ENCODE data around the gene COLGALT1.

COLGALT1 gene

DNA sequence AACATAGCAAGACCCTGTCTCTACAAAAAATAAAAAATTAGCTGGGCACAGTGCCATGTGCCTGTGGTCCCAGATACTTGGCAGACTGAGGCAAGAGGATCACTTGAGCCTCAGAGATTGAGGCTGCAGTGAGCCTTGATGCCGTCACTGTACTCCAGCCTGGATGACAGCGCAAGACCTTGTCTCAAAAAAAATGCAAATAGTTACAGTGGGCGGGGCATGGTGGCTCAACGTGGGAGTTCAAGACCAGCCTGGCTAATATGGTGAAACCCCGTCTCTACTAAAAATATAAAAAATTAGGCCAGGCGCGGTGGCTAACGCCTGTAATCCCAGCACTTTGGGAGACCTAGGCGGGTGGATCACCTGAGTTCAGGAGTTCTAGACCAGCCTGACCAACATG is 35.5 kb upstream of the COLGALT1 start:
- H3K9me3 ChIP-seq, result peaks cover 27% of the 10 kb centered on the region
- peaks cover 62% of the 10 kb centered on the region for H3K36me3 ChIP-seq
- H3K27ac ChIP-seq, result peak overlapping the region; percentile 99
- H3K4me2 ChIP-seq, result peak overlapping the region; percentile 7; the same call in 1 of the 2 replicates
- no peaks in the 10 kb centered on the region for H3K27me3 ChIP-seq
- no peaks in the 10 kb centered on the region for H4K20me1 ChIP-seq
- no peak overlapping the region for H3K4me3 ChIP-seq
- H3K9ac ChIP-seq, result no peak overlapping the region
- no peak for TF ChIP-seq Cebpa-rat (IDR thresholded peaks at IDR 0.05)
- peaks cover 67% of the 10 kb centered on the region for H3K4me1 ChIP-seq

DNA sequence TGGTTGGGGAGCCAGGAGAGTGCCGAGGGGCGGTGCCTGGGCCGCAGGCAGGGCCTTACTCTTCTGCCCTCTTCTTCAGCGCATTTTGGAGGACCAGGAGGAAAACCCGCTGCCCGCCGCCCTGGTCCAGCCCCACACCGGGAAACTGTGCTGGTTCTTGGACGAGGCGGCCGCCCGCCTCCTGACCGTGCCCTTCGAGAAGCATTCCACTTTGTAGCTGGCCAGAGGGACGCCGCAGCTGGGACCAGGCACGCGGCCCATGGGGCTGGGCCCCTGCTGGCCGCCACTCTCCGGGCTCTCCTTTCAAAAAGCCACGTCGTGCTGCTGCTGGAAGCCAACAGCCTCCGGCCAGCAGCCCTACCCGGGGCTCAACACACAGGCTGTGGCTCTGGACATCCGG is 34.6 kb upstream of the COLGALT1 start:
- Histone ChIP-seq H3K27me3 (no peaks in the 10 kb centered on the region), H3K9me3 (peaks cover 27% of the 10 kb centered on the region), H4K20me1 (no peaks in the 10 kb centered on the region), H3K4me2 (peak overlapping the region; percentile 20), H3K27ac (peak overlapping the region; percentile 99), H3K4me3 (no peak overlapping the region), H3K4me1 (peaks cover 67% of the 10 kb centered on the region), H3K36me3 (peaks cover 54% of the 10 kb centered on the region), H3K9ac (peak overlapping the region; percentile 32; the same call in 1 of the 2 replicates)
- TF ChIP-seq Cebpa-rat (IDR thresholded peaks at IDR 0.05), result no peak

DNA sequence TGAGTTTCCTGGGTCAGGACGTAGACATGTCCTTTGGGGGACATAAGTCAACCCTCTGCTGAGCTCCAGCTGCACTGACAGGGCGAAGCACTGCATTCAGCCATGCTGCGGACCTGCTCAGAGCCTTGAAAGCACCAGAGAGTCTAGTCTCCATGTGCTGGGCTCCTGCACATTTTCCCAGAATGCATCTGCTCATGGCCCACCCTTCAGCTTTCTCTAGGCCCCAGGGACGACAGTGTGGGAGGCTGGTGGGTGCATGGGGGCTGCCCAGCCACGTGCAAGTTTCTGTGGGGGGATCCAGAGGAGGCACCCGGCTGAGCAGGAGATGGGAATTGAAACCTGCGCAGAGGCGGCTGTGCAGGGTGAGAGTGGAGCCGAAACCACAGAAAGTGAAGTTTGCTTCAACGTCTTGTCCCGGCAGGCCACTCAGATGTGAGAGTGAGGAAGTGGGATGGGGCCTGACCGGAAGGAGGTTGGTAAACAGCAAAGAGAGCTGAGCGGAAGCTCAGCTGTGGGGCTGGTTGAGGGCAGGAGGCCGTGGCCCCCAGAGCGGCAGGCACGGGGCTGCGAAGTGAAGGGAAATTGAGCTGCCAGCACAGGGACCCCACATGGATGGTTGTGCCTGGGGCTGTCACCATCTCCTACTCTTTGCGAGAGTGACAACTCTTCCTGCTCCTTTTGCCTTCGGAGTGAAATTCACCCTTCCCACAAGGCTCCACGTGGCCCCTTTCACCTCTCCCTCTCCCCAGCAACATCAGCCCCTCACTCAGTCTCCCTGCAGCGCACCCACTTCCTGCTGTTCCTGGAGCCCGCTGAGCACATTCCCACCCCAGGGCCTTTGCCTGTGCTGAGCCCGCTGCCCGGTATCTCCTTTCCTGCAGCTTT is 32.2 kb upstream of the COLGALT1 start:
- Histone ChIP-seq H3K4me1 (peaks cover 85% of the 10 kb centered on the region), H3K27me3 (no peaks in the 10 kb centered on the region), H3K36me3 (peaks cover 32% of the 10 kb centered on the region), H3K4me3 (peak overlapping the region; percentile 52), H3K9me3 (peaks cover 6% of the 10 kb centered on the region), H3K4me2 (peak overlapping the region; percentile 98), H3K9ac (peak overlapping the region; percentile 82), H4K20me1 (no peaks in the 10 kb centered on the region), H3K27ac (peak overlapping the region; percentile 99)
- peak; percentile 72; the same call in 1 of the 2 replicates for TF ChIP-seq Cebpa-rat (IDR thresholded peaks at IDR 0.05)

DNA sequence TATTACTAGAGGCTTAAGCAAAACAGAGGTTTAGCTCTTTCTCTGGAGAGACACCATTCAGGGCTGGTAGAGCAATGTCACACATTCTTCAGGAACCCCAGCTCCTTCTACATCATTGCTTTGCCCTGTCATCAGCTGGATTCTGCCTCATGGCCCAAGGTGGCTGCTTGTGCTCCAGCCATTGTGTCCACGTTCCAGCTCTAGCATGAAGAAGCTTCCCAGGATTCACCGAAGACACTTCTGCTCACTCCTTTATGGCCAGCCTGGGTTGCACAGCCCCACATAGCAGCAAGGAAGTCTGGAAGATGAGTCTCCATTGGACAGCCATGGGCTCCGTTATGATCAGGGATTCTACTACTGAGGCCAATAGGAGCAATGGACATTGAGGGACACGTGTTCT is 30.8 kb upstream of the COLGALT1 start:
- H3K9me3 ChIP-seq, result peaks cover 12% of the 10 kb centered on the region
- H3K4me2 ChIP-seq, result peak overlapping the region; percentile 98
- no peak overlapping the region for H3K4me3 ChIP-seq
- no peak for TF ChIP-seq Cebpa-rat (IDR thresholded peaks at IDR 0.05)
- H3K27me3 ChIP-seq, result no peaks in the 10 kb centered on the region
- H4K20me1 ChIP-seq, result no peaks in the 10 kb centered on the region
- 0 out of 2 replicates have a peak overlapping the region, but pooled peaks have one; percentile 81 for H3K9ac ChIP-seq
- peaks cover 96% of the 10 kb centered on the region for H3K4me1 ChIP-seq
- peaks cover 30% of the 10 kb centered on the region for H3K36me3 ChIP-seq
- peak overlapping the region; percentile 99 for H3K27ac ChIP-seq

DNA sequence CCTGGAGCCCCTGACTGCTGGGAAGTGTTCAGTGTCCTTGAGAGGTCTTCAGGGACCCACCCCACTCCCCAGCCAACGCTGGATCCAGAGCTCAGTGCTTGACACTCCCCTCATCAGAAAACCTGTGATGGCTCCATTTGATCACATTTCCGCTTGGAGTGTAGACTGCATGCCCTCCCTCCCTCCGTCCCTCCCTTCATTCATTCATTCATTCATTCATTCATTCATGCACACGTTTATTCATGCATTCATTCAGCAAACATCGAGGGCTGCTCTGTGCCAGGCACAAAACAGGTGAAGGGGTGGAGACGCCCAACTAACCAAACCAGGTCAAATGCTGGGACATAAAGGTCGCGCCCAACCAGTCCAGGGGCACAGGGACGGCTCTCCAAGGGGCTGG is 30.3 kb upstream of the COLGALT1 start:
- no peak overlapping the region for H3K4me3 ChIP-seq
- H3K27ac ChIP-seq, result peak overlapping the region; percentile 99
- peaks cover 12% of the 10 kb centered on the region for H3K9me3 ChIP-seq
- TF ChIP-seq Cebpa-rat (IDR thresholded peaks at IDR 0.05), result no peak
- no peaks in the 10 kb centered on the region for H4K20me1 ChIP-seq
- H3K27me3 ChIP-seq, result no peaks in the 10 kb centered on the region
- peaks cover 25% of the 10 kb centered on the region for H3K36me3 ChIP-seq
- peak overlapping the region; percentile 98 for H3K4me2 ChIP-seq
- peak overlapping the region; percentile 81 for H3K9ac ChIP-seq
- H3K4me1 ChIP-seq, result peaks cover 96% of the 10 kb centered on the region

DNA sequence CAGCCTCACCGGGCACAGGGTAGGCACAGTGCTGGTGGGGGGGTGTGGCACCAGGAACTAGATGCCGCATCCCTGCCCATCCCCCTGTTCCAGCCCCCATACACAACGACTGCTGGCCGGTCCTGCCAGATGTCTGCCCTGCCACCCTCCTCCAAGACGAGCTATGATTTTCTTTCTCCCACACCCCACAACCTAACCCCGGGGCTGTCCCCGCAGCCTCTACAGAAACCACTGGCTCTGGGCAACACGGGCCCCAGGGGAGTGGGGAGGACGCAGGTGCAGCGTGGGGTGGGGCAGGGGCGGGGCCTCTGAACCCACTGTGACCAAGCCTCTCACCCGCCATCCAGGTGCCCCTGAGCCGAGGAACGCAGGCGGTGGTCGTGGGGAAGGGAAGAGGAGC is 28.5 kb upstream of the COLGALT1 start:
- Histone ChIP-seq H3K9me3 (peaks cover 12% of the 10 kb centered on the region), H3K27ac (peak overlapping the region; percentile 99), H3K27me3 (no peaks in the 10 kb centered on the region), H3K4me2 (peak overlapping the region; percentile 98), H3K4me1 (peaks cover 89% of the 10 kb centered on the region), H3K4me3 (peak overlapping the region; percentile 67), H3K9ac (peak overlapping the region; percentile 81), H4K20me1 (peaks cover 13% of the 10 kb centered on the region; the same call in 1 of the 2 replicates), H3K36me3 (peaks cover 24% of the 10 kb centered on the region)
- no peak for TF ChIP-seq Cebpa-rat (IDR thresholded peaks at IDR 0.05)

DNA sequence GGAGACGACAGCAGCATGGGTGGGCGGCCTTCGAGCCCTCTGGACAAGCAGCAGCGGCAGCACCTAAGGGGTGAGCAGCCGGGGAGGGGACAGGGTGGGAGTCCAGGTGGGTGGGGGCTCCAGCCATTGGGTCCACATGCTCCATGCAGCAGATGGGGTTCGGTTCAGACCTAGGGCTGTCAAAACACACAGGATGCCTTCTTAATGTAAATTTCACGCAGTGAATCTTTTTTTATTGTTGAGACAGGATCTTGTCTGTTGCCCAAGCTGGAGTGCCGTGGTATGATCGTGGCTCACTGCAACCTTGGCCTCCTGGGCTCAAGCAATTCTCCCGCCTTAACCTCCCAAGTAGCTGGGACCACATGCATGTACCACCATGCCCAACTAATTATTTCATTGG is 28.1 kb upstream of the COLGALT1 start:
- Histone ChIP-seq H3K4me1 (peaks cover 85% of the 10 kb centered on the region), H3K36me3 (peaks cover 28% of the 10 kb centered on the region), H3K27ac (peak overlapping the region; percentile 99), H3K9ac (peak overlapping the region; percentile 81), H3K27me3 (no peaks in the 10 kb centered on the region), H3K9me3 (peaks cover 12% of the 10 kb centered on the region), H4K20me1 (peaks cover 17% of the 10 kb centered on the region; the same call in 1 of the 2 replicates), H3K4me2 (peak overlapping the region; percentile 98), H3K4me3 (peak overlapping the region; percentile 67)
- no peak for TF ChIP-seq Cebpa-rat (IDR thresholded peaks at IDR 0.05)

DNA sequence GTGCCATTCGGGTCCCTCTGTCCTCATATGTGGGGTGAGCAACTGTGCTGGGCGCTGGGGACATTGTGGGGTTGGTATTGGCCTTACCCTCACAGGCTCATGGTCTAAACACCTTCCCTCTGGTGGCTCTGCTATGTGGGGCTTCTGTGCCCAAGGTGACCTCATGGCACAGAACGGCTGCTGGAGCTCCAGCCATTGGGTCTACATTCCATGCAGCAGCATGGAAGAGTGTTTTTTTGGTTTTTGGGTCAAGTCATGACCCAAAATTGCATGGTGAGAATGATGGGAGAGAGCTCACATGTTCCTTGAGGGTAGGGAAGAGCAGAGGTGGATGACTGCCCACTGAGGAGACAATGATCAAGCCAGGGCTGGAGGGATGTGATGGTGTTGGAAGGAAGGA is 26.8 kb upstream of the COLGALT1 start:
- Histone ChIP-seq H3K4me1 (peaks cover 75% of the 10 kb centered on the region), H3K9ac (peak overlapping the region; percentile 81; the same call in 1 of the 2 replicates), H3K27ac (peak overlapping the region; percentile 99), H3K9me3 (peaks cover 12% of the 10 kb centered on the region), H3K4me2 (peak overlapping the region; percentile 98), H3K36me3 (peaks cover 38% of the 10 kb centered on the region), H3K4me3 (peak overlapping the region; percentile 67), H4K20me1 (peaks cover 22% of the 10 kb centered on the region; the same call in 1 of the 2 replicates), H3K27me3 (no peaks in the 10 kb centered on the region)
- TF ChIP-seq Cebpa-rat (IDR thresholded peaks at IDR 0.05), result no peak

DNA sequence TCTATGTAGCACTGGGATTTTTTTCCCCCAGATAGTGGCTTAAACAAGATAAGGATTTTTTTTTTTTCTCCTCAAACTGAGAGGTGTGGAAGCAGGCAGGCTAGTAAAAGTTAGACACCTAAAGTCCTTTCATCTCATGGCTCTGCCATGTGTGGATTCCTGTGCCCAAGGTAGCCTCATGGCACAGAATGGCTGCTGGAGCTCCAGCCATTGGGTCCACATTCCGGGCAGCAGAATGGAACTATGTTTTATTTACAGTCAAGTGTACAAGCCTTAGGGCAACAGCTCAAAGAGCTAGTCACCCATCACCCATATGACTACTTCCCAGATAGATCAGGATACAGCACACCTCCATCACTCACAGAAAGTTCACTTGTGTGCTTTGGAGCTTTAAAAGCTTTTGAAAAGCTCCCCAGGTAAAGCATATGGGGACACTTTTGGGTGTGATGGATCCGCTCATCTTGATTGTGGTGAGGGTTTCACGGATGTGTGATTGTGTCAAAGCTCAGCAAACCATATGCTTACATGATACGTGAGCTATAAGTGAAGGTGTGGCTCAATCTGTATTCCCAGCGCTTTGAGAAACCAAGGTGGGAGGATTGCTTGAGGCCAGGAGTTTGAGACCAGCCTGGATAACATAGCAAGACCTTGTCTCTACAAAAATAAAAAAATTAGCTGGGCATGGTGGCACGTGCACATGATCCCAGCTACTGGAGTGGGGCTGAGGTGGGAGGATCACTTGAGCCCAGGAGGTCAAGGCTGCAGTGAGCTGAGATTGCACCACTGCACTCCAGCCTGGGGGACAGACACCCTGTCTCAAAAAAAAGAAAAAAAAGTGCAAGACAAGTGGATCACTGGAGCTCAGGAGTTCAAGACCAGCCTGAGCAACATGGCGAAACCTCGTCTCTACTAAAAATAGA is 25.9 kb upstream of the COLGALT1 start:
- Histone ChIP-seq H4K20me1 (peaks cover 22% of the 10 kb centered on the region; the same call in 1 of the 2 replicates), H3K4me2 (peak overlapping the region; percentile 98), H3K27me3 (no peaks in the 10 kb centered on the region), H3K4me1 (peaks cover 66% of the 10 kb centered on the region), H3K27ac (peak overlapping the region; percentile 99), H3K4me3 (peak overlapping the region; percentile 67), H3K36me3 (peaks cover 46% of the 10 kb centered on the region), H3K9ac (peak overlapping the region; percentile 4), H3K9me3 (peaks cover 12% of the 10 kb centered on the region)
- no peak for TF ChIP-seq Cebpa-rat (IDR thresholded peaks at IDR 0.05)
